HG03025 (cell line): ENCODE results near the gene UNC13C.
A peak's percentile ranks its signal among the peaks of the same experiment; 100 is the strongest.

Experiments used
- ATAC-seq: cut with Tn5 transposase; IDR thresholded peaks from one replicate; pipeline ENCODE4 v1.9.1; 2021; ENCODE audit warnings: mild to moderate bottlenecking, moderate library complexity; ENCODE audit not compliant: unreplicated experiment, low FRiP score

UNC13C gene

GRCh38 chr15:54282228-54282836 lies 304.1 kb downstream of the UNC13C start:
- ATAC-seq: no peak

- peak; percentile 57 for ATAC-seq
Observed at GRCh38 chr15:54288049-54288448, 309.8 kb downstream of the UNC13C start.

GRCh38 chr15:54289590-54290136 lies 311.4 kb downstream of the UNC13C start:
- peak; percentile 83 for ATAC-seq

GRCh38 chr15:54298396-54298795 lies 320.2 kb downstream of the UNC13C start:
- ATAC-seq: peak; percentile 39

GRCh38 chr15:54304321-54304720 lies 326.1 kb downstream of the UNC13C start:
- no peak for ATAC-seq

GRCh38 chr15:54305138-54305537 lies 326.9 kb downstream of the UNC13C start:
- ATAC-seq: no peak

- ATAC-seq: no peak
Observed at GRCh38 chr15:54307252-54307902, 329.1 kb downstream of the UNC13C start.

- no peak for ATAC-seq
Observed at GRCh38 chr15:54307926-54308325, 329.7 kb downstream of the UNC13C start.

- no peak for ATAC-seq
Observed at GRCh38 chr15:54312528-54312927, 334.3 kb downstream of the UNC13C start.

- no peak for ATAC-seq
Observed at GRCh38 chr15:54321426-54321825, 343.2 kb downstream of the UNC13C start.

GRCh38 chr15:54322341-54322740 lies 344.1 kb downstream of the UNC13C start:
- ATAC-seq: no peak

- no peak for ATAC-seq
Observed at GRCh38 chr15:54345301-54345700, 367.1 kb downstream of the UNC13C start.

GRCh38 chr15:54345827-54346226 lies 367.6 kb downstream of the UNC13C start:
- ATAC-seq: no peak

GRCh38 chr15:54347082-54347827 lies 369.0 kb downstream of the UNC13C start:
- ATAC-seq: peak; percentile 57

- ATAC-seq: no peak
Observed at GRCh38 chr15:54353726-54354125, 375.5 kb downstream of the UNC13C start.

- ATAC-seq: no peak
Observed at GRCh38 chr15:54354341-54354740, 376.1 kb downstream of the UNC13C start.

GRCh38 chr15:54364961-54365360 lies 386.7 kb downstream of the UNC13C start:
- ATAC-seq: no peak

- ATAC-seq: no peak
Observed at GRCh38 chr15:54373332-54373731, 395.1 kb downstream of the UNC13C start.

GRCh38 chr15:54374184-54374952 lies 396.1 kb downstream of the UNC13C start:
- ATAC-seq: no peak

- ATAC-seq: no peak
Observed at GRCh38 chr15:54387799-54388198, 409.6 kb downstream of the UNC13C start.

- no peak for ATAC-seq
Observed at GRCh38 chr15:54388746-54389145, 410.5 kb downstream of the UNC13C start.
